ENCODE measurements around the gene CWC27.
A peak's percentile ranks its signal among the peaks of the same experiment; 100 is the strongest.

The CWC27 gene

GRCh38 chr5:64839936-64840335, 71.2 kb downstream of the CWC27 start:
- no peaks in the 10 kb centered on the region for H3K27me3 ChIP-seq (replicated peaks)
- in situ Hi-C loops (cut with HindIII; ENCODE audit: low pct_ligation_motif_present, low sequenced_read_pairs), result no loop called here
- no peak overlapping the region for H3K4me3 ChIP-seq (ENCODE audit: low read depth, low read length)
- peak overlapping the region; percentile 71 for H3K27ac ChIP-seq
- no peaks in the 10 kb centered on the region for H3K36me3 ChIP-seq (replicated peaks)
- no peak for TF ChIP-seq CTCF (IDR thresholded peaks at IDR 0.05; ENCODE audit: low read depth, low read length, missing control alignments)
- DNase-seq, result peak; percentile 35

GRCh38 chr5:64840958-64841357, 72.2 kb downstream of the CWC27 start:
- no peak for DNase-seq
- H3K27ac ChIP-seq, result no peak overlapping the region
- no peak overlapping the region for H3K4me3 ChIP-seq (ENCODE audit: low read depth, low read length)
- no peaks in the 10 kb centered on the region for H3K27me3 ChIP-seq (replicated peaks)
- no peaks in the 10 kb centered on the region for H3K36me3 ChIP-seq (replicated peaks)
- TF ChIP-seq CTCF (IDR thresholded peaks at IDR 0.05; ENCODE audit: low read depth, low read length, missing control alignments), result no peak
- in situ Hi-C loops (cut with HindIII; ENCODE audit: low pct_ligation_motif_present, low sequenced_read_pairs), result no loop called here

- H3K27me3 ChIP-seq (replicated peaks), result no peaks in the 10 kb centered on the region
- no peaks in the 10 kb centered on the region for H3K36me3 ChIP-seq (replicated peaks)
- H3K27ac ChIP-seq, result no peak overlapping the region
- DNase-seq, result no peak
- no peak overlapping the region for H3K4me3 ChIP-seq (ENCODE audit: low read depth, low read length)
- no peak for TF ChIP-seq CTCF (IDR thresholded peaks at IDR 0.05; ENCODE audit: low read depth, low read length, missing control alignments)
- in situ Hi-C loops (cut with HindIII; ENCODE audit: low pct_ligation_motif_present, low sequenced_read_pairs), result no loop called here
Measured at GRCh38 chr5:64853777-64854176, 85.0 kb downstream of the CWC27 start.

GRCh38 chr5:64854855-64855254, 86.1 kb downstream of the CWC27 start:
- Histone ChIP-seq H3K27me3 (replicated peaks) (no peaks in the 10 kb centered on the region), H3K27ac (no peak overlapping the region), H3K36me3 (replicated peaks) (no peaks in the 10 kb centered on the region), H3K4me3 (ENCODE audit: low read depth, low read length) (no peak overlapping the region)
- no peak for TF ChIP-seq CTCF (IDR thresholded peaks at IDR 0.05; ENCODE audit: low read depth, low read length, missing control alignments)
- in situ Hi-C loops (cut with HindIII; ENCODE audit: low pct_ligation_motif_present, low sequenced_read_pairs), result no loop called here
- DNase-seq, result no peak

- in situ Hi-C loops (cut with HindIII; ENCODE audit: low pct_ligation_motif_present, low sequenced_read_pairs), result no loop called here
- DNase-seq, result no peak
- Histone ChIP-seq H3K4me3 (ENCODE audit: low read depth, low read length) (no peak overlapping the region), H3K36me3 (replicated peaks) (no peaks in the 10 kb centered on the region), H3K27ac (no peak overlapping the region), H3K27me3 (replicated peaks) (no peaks in the 10 kb centered on the region)
- TF ChIP-seq CTCF (IDR thresholded peaks at IDR 0.05; ENCODE audit: low read depth, low read length, missing control alignments), result no peak
Measured at GRCh38 chr5:64859881-64860280, 91.2 kb downstream of the CWC27 start.

- DNase-seq, result no peak
- in situ Hi-C loops (cut with HindIII; ENCODE audit: low pct_ligation_motif_present, low sequenced_read_pairs), result no loop called here
- Histone ChIP-seq H3K27me3 (replicated peaks) (no peaks in the 10 kb centered on the region), H3K27ac (no peak overlapping the region), H3K36me3 (replicated peaks) (no peaks in the 10 kb centered on the region), H3K4me3 (ENCODE audit: low read depth, low read length) (no peak overlapping the region)
- no peak for TF ChIP-seq CTCF (IDR thresholded peaks at IDR 0.05; ENCODE audit: low read depth, low read length, missing control alignments)
Measured at GRCh38 chr5:64861281-64861680, 92.6 kb downstream of the CWC27 start.

All from brain microvascular endothelial cell (primary cell).